OCI-LY3 (cell line): ENCODE results near the gene FOXE1.

Source experiments
- H2AFZ ChIP-seq: fragments of 200-600, 300-600 bp; shearing (Covaris generic); 2 replicates; pipeline ENCODE4 v1.6.0; 2014; ENCODE audit warnings: antibody characterized with exemption, low read depth, low read length
- H3K27ac ChIP-seq: fragments of 200-600, 300-600 bp; sonication (generic); 2 replicates; pipeline ENCODE4 v1.5.1; 2014; ENCODE audit warnings: mild to moderate bottlenecking, low read length, moderate library complexity, mixed read lengths
- H3K27me3 ChIP-seq: fragments of 200-600, 300-600 bp; sonication (generic); 2 replicates; pipeline ENCODE4 v1.6.1; 2014; ENCODE audit warnings: low read depth, low read length, mixed read lengths
- H3K36me3 ChIP-seq: fragments of 200-600, 300-600 bp; sonication (generic); replicated peaks from 2 replicates; pipeline ENCODE3; 2014; ENCODE audit warnings: low read depth, low read length, mixed read lengths
- H3K4me1 ChIP-seq: fragments of 300-600, 200-600 bp; sonication (generic); 2 replicates; pipeline ENCODE4 v1.6.1; 2014; ENCODE audit warnings: low read length, mixed read lengths
- H3K4me2 ChIP-seq: fragments of 200-600, 300-600 bp; sonication (generic); 2 replicates; pipeline ENCODE4 v1.6.1; 2014; ENCODE audit warnings: low read length, mixed read lengths
- H3K4me3 ChIP-seq: fragments of 300-600, 200-600 bp; sonication (generic); 2 replicates; pipeline ENCODE4 v1.5.1; 2014; ENCODE audit warnings: antibody characterized with exemption, mild to moderate bottlenecking, low read length, moderate library complexity
- H3K79me2 ChIP-seq: fragments of 300-600, 200-600 bp; shearing (Covaris generic); 2 replicates; pipeline ENCODE4 v1.6.1; 2014; ENCODE audit warnings: mild to moderate bottlenecking, low read length, mixed read lengths
- H3K9ac ChIP-seq: fragments of 300-600, 200-600 bp; shearing (Covaris generic); 2 replicates; pipeline ENCODE4 v1.6.0; 2014; ENCODE audit warnings: mild to moderate bottlenecking, low read length, moderate library complexity
- H3K9me3 ChIP-seq: fragments of 200-600, 300-600 bp; shearing (Covaris generic); 2 replicates; pipeline ENCODE4 v1.6.1; 2014; ENCODE audit warnings: low read length, mixed read lengths; ENCODE audit not compliant: insufficient read depth
- H4K20me1 ChIP-seq: fragments of 200-600, 300-600 bp; sonication (generic); 2 replicates; pipeline ENCODE4 v1.6.1; 2016; ENCODE audit warnings: low read length, mixed read lengths; ENCODE audit not compliant: insufficient read depth
- EZH2phosphoT487 ChIP-seq: fragments of 200-600 bp; shearing (Covaris generic); IDR thresholded peaks from 2 replicates; pipeline ENCODE4 v1.6.1; 2018; ENCODE audit warnings: antibody characterized with exemption, mixed run types, low read depth
- TF ChIP-seq, protein P1 (sequence below): fragments of 200-600, 300-600 bp; sonication (generic); IDR thresholded peaks from 2 replicates; pipeline ENCODE4 v1.5.1; 2014; ENCODE audit warnings: antibody characterized with exemption, low read length, low read depth

Gene FOXE1

GRCh38 chr9:97848215-97848479, 4.9 kb upstream of the FOXE1 start:
- no peaks in the 10 kb centered on the region for H3K79me2 ChIP-seq
- no peak overlapping the region for H3K9ac ChIP-seq
- H3K27me3 ChIP-seq: no peaks in the 10 kb centered on the region
- H3K36me3 ChIP-seq: no peaks in the 10 kb centered on the region
- no peak overlapping the region for H3K4me2 ChIP-seq
- no peak overlapping the region for H3K4me3 ChIP-seq
- no peaks in the 10 kb centered on the region for H3K4me1 ChIP-seq
- no peaks in the 10 kb centered on the region for H3K9me3 ChIP-seq
- no peaks in the 10 kb centered on the region for H4K20me1 ChIP-seq
- H2AFZ ChIP-seq: no peak overlapping the region
- no peak overlapping the region for H3K27ac ChIP-seq
- TF ChIP-seq EZH2phosphoT487: no peak
- TF ChIP-seq, protein P1, sequence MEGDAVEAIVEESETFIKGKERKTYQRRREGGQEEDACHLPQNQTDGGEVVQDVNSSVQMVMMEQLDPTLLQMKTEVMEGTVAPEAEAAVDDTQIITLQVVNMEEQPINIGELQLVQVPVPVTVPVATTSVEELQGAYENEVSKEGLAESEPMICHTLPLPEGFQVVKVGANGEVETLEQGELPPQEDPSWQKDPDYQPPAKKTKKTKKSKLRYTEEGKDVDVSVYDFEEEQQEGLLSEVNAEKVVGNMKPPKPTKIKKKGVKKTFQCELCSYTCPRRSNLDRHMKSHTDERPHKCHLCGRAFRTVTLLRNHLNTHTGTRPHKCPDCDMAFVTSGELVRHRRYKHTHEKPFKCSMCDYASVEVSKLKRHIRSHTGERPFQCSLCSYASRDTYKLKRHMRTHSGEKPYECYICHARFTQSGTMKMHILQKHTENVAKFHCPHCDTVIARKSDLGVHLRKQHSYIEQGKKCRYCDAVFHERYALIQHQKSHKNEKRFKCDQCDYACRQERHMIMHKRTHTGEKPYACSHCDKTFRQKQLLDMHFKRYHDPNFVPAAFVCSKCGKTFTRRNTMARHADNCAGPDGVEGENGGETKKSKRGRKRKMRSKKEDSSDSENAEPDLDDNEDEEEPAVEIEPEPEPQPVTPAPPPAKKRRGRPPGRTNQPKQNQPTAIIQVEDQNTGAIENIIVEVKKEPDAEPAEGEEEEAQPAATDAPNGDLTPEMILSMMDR: no peak

DNA sequence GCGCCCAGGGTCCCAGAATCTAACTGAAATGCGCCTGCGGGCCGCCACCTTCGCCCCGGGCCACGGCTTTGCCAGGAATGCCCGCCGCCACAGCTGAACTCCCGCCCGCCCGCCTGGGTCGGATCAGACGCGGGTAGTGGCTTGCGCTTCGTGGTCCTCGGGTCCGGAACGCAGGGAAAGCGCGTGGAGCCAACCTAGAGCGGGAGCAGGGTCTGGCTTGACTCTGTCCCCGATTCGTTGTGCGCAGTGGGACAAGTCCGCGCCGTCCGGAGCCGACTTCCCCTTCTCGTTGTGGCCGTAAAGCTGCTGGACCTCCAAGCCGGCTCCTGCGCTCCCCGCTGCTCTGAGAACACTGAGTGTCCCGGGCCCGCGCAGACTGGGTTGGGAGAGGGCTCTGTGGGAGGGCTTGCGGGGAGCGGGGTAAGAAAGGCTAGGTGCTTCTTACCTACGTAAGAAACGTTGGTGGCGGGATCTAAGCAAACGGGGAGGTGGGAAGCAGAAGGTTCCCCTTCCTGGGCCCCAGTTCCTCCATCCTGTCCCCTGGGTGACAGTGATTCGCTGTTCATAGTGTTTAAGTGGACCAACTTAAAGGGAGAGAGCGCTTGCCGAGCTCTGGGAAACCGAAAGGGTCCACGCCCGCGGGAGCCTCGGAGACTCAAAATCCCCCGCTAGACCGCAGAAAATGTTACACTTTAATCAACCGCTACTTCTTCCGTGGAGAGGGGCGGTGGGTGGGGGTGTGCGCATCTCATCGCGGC, 4.4 kb upstream of the FOXE1 start:
- H2AFZ ChIP-seq: no peak overlapping the region

DNA sequence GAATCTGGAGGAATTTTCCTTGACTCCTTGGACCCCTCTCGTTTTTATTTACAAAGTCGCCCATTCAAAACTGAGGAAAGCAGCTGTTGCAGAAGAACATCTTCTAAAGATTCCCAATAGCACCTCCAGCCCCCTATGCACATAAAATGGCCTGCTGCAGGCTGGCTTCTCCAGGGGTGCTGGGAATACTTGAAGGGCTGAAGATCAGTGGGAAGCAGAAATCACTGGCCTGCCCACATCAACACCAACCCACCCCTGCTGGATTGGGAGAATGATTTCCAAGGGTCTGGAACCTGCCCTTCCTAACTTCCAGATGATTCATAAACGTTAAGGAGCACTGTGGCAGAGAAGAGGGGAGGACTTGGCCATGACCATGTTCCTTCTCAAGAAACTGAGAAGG, 3.0 kb upstream of the FOXE1 start:
- Histone ChIP-seq H3K4me1 (no peaks in the 10 kb centered on the region), H3K9me3 (no peaks in the 10 kb centered on the region)

More for the DNA sequence above, 4.4 kb upstream of the FOXE1 start:
- no peaks in the 10 kb centered on the region for H3K79me2 ChIP-seq
- H3K36me3 ChIP-seq: no peaks in the 10 kb centered on the region
- TF ChIP-seq EZH2phosphoT487: no peak
- H3K9me3 ChIP-seq: no peaks in the 10 kb centered on the region
- no peaks in the 10 kb centered on the region for H4K20me1 ChIP-seq
- H3K4me2 ChIP-seq: no peak overlapping the region
- no peak overlapping the region for H3K27ac ChIP-seq
- no peak overlapping the region for H3K4me3 ChIP-seq
- H3K4me1 ChIP-seq: no peaks in the 10 kb centered on the region
- no peaks in the 10 kb centered on the region for H3K27me3 ChIP-seq
- H3K9ac ChIP-seq: no peak overlapping the region

DNA sequence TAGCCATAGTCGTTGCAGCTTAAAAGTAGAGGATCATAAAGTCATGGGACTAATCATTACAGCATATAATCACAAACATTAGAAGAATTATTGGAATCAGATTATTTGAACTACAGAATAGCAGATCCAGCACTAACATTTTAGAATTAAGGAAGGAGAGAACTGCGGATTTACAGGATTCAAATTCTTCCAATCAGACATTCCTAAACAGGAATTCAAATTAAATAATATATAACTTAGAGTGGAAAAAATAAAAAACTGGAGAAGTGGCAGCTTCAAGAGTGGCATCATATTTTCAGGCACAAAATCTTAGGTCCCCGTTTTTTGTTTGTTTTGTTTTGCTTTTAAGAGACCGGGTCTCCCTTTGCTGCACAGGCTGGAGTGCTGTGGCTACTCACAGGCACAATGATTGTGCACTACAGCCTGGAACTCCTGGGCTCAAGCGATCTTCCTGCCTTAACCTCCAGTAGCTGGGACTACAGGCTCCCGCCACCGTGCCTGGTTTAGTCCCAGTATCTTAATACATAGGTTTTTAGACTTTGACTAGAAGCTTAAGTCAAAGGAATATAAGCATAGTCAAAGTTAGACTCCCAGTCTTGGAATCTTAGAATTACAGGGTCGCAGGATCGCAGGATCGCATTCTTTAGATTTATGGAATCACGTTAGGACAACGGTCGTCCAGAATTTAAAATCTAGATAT, 2.1 kb upstream of the FOXE1 start:
- H2AFZ ChIP-seq: no peak overlapping the region
- TF ChIP-seq, protein P1: no peak
- TF ChIP-seq EZH2phosphoT487: no peak
- no peaks in the 10 kb centered on the region for H4K20me1 ChIP-seq
- no peaks in the 10 kb centered on the region for H3K79me2 ChIP-seq
- no peak overlapping the region for H3K4me3 ChIP-seq
- H3K9ac ChIP-seq: no peak overlapping the region
- no peaks in the 10 kb centered on the region for H3K27me3 ChIP-seq
- no peak overlapping the region for H3K4me2 ChIP-seq
- H3K27ac ChIP-seq: no peak overlapping the region
- H3K9me3 ChIP-seq: no peaks in the 10 kb centered on the region
- no peaks in the 10 kb centered on the region for H3K36me3 ChIP-seq
- H3K4me1 ChIP-seq: no peaks in the 10 kb centered on the region

More for the DNA sequence above, 3.0 kb upstream of the FOXE1 start:
- H3K27ac ChIP-seq: no peak overlapping the region
- H3K9ac ChIP-seq: no peak overlapping the region
- H2AFZ ChIP-seq: no peak overlapping the region
- no peaks in the 10 kb centered on the region for H3K79me2 ChIP-seq
- no peaks in the 10 kb centered on the region for H3K27me3 ChIP-seq
- no peaks in the 10 kb centered on the region for H4K20me1 ChIP-seq
- no peak overlapping the region for H3K4me2 ChIP-seq
- H3K4me3 ChIP-seq: no peak overlapping the region
- no peaks in the 10 kb centered on the region for H3K36me3 ChIP-seq
- TF ChIP-seq, protein P1: no peak
- no peak for TF ChIP-seq EZH2phosphoT487
